K562 (cell line): ENCODE results near the gene CTAGE1. TPM values are rescaled to one million over a fixed set of nuclear protein-coding genes. Genes with fewer than 3 reads are reported as not detected.
A peak's percentile ranks its signal among the peaks of the same experiment; 100 is the strongest.

Experiments used
- ATF3 ChIP-seq, 2 experiments: fragments of 450-650 bp in 1 of 2; sonication (generic) in 1 of 2; formaldehyde crosslinking in 1 of 2; IDR thresholded peaks in 1 of 2; conservative IDR thresholded peaks in 1 of 2; 2 replicates each; pipeline versions ENCODE4 v1.6.1 to v1.8.1; 2016 to 2023; ENCODE audit warnings: mild to moderate bottlenecking in 2 of 2, moderate library complexity in 2 of 2, inconsistent platforms in 1 of 2, missing genetic modification reagents in 1 of 2
- REST ChIP-seq, 2 experiments: fragments of 450-650 bp; formaldehyde crosslinking in 1 of 2; IDR thresholded peaks; 2 replicates each; pipeline versions ENCODE4 v1.4.0 to v1.6.1; 2014 to 2020; ENCODE audit warnings: mild to moderate bottlenecking in 2 of 2, borderline replicate concordance in 1 of 2, low read depth in 1 of 2
- ZNF518B ChIP-seq: fragments of 250-450 bp; sonication (Bioruptor Pico); IDR thresholded peaks from 2 replicates; pipeline ENCODE4 v1.5.0; 2021; ENCODE audit warnings: mild to moderate bottlenecking, moderate library complexity
- polyA plus RNA-seq, 8 experiments: library from polyadenylated mRNA; depleted of rRNA in 4 of 8; stranded (reverse) in 5 of 8; unstranded in 3 of 8; fragments of >200 nt; fragmentation: Nextera tagmentation in 2 of 8; fragmentation: Illumina TruSeq in 1 of 8; extraction: Ambion mirVana in 2 of 8; extraction: Trizol in 1 of 8; gene quantifications; 2 replicates each; pipeline versions ENCODE4 v1.2.1 to v1.2.3, GENCODE V29; 2011 to 2014; ENCODE audit warnings: inconsistent platforms in 1 of 8, missing spikeins in 1 of 8
- total RNA-seq, 7 experiments: library from RNA; depleted of rRNA in 6 of 7; stranded (reverse); fragments of >200 nt in 6 of 7; fragmentation: Illumina TruSeq in 2 of 7; extraction: Trizol in 2 of 7; gene quantifications; 2 replicates each; pipeline versions ENCODE4 v1.2.1 to v1.2.3, GENCODE V29; 2011 to 2021; ENCODE audit warnings: low replicate concordance in 1 of 7

Gene CTAGE1
- total and polyA plus RNA-seq, 9 of the 15 experiments (the other 6 are each of a cell fraction or from before 2014, with no cell fraction given), result not detected

GRCh38 chr18:22465859-22466457 is 48.2 kb upstream of the CTAGE1 start (continued):
- peak; percentile 97 for TF ChIP-seq ATF3 (IDR thresholded peaks at IDR 0.05)
- TF ChIP-seq ATF3 (CRISPR knock-in tag; conservative IDR thresholded peaks at IDR 0.05), result peak; percentile 88
- peak; percentile 68 for TF ChIP-seq REST (IDR thresholded peaks at IDR 0.05; ENCODE audit: borderline replicate concordance)
- TF ChIP-seq REST (CRISPR knock-in tag; IDR thresholded peaks at IDR 0.05; ENCODE audit: low read depth), result no peak
- TF ChIP-seq ZNF518B (CRISPR knock-in tag), result no peak
